WTC11 (cell line): Measurements from ENCODE around the gene SIK2. TPM values are rescaled to one million over a fixed set of nuclear protein-coding genes. Genes with fewer than 3 reads are reported as not detected.

ENCODE experiments used
- ATF3 ChIP-seq: sonication (generic); formaldehyde crosslinking; conservative IDR thresholded peaks from 2 replicates; pipeline ENCODE4 v1.8.1; 2022; ENCODE audit warnings: mild to moderate bottlenecking, missing genetic modification reagents
- CREB1 ChIP-seq: sonication (generic); formaldehyde crosslinking; IDR thresholded peaks from 2 replicates; pipeline ENCODE4 v1.8.0; 2023; ENCODE audit warnings: mild to moderate bottlenecking, missing genetic modification reagents
- ELF4 ChIP-seq: sonication (generic); formaldehyde crosslinking; IDR thresholded peaks from 2 replicates; pipeline ENCODE4 v1.8.1; 2022; ENCODE audit warnings: low read depth, mild to moderate bottlenecking, moderate library complexity, missing genetic modification reagents
- FOXJ3 ChIP-seq: sonication (generic); formaldehyde crosslinking; IDR thresholded peaks from 2 replicates; pipeline ENCODE4 v1.9.0; 2021; ENCODE audit warnings: missing genetic modification reagents, mild to moderate bottlenecking, borderline replicate concordance
- IRF2 ChIP-seq: sonication (generic); formaldehyde crosslinking; IDR thresholded peaks from 2 replicates; pipeline ENCODE4 v1.8.0; 2022; ENCODE audit warnings: low read depth, missing genetic modification reagents, borderline replicate concordance
- KAT7 ChIP-seq: sonication (generic); formaldehyde crosslinking; IDR thresholded peaks from 2 replicates; pipeline ENCODE4 v1.8.1; 2023; ENCODE audit warnings: missing genetic modification reagents, mild to moderate bottlenecking, borderline replicate concordance
- MYBL2 ChIP-seq: sonication (generic); formaldehyde crosslinking; IDR thresholded peaks from 2 replicates; pipeline ENCODE4 v1.8.1; 2023; ENCODE audit warnings: mild to moderate bottlenecking, moderate library complexity, missing genetic modification reagents
- NR1H2 ChIP-seq: sonication (generic); formaldehyde crosslinking; IDR thresholded peaks from 2 replicates; pipeline ENCODE4 v1.9.0; 2021; ENCODE audit warnings: mild to moderate bottlenecking, moderate library complexity, missing genetic modification reagents
- RORB ChIP-seq: fragments of 250-450 bp; sonication (Bioruptor Pico); IDR thresholded peaks from 2 replicates; pipeline ENCODE4 v1.9.0; 2021; ENCODE audit warnings: mild to moderate bottlenecking
- SOX15 ChIP-seq: fragments of 250-450 bp; sonication (Bioruptor Pico); IDR thresholded peaks from 2 replicates; pipeline ENCODE4 v1.9.0; 2021; ENCODE audit warnings: mild to moderate bottlenecking
- TEAD4 ChIP-seq: sonication (generic); formaldehyde crosslinking; IDR thresholded peaks from 2 replicates; pipeline ENCODE4 v1.8.0; 2022; ENCODE audit warnings: mild to moderate bottlenecking, missing genetic modification reagents
- ZBTB43 ChIP-seq: sonication (generic); formaldehyde crosslinking; IDR thresholded peaks from 2 replicates; pipeline ENCODE4 v1.8.1; 2023; ENCODE audit warnings: mild to moderate bottlenecking, missing genetic modification reagents
- ZNF396 ChIP-seq: fragments of 250-450 bp; sonication (Bioruptor Pico); IDR thresholded peaks from 2 replicates; pipeline ENCODE4 v1.8.0; 2021; ENCODE audit warnings: mild to moderate bottlenecking, moderate library complexity, borderline replicate concordance
- ZNF416 ChIP-seq: fragments of 250-450 bp; sonication (Bioruptor Pico); IDR thresholded peaks from 2 replicates; pipeline ENCODE4 v1.9.0; 2021; ENCODE audit warnings: mild to moderate bottlenecking, inconsistent platforms
- ZNF423 ChIP-seq: fragments of 250-450 bp; sonication (Bioruptor Pico); IDR thresholded peaks from 2 replicates; pipeline ENCODE4 v2.1.2; 2022; ENCODE audit warnings: mild to moderate bottlenecking, moderate library complexity
- ZSCAN18 ChIP-seq: fragments of 250-450 bp; sonication (Bioruptor Pico); IDR thresholded peaks from 2 replicates; pipeline ENCODE4 v2.1.2; 2022; ENCODE audit warnings: mild to moderate bottlenecking, moderate library complexity
- total RNA-seq: library from RNA; stranded (reverse); gene quantifications from 3 replicates; pipeline ENCODE4 v1.2.3, GENCODE V29; 2021
- TF ChIP-seq, protein P1 (sequence below): sonication (generic); formaldehyde crosslinking; IDR thresholded peaks from 2 replicates; pipeline ENCODE4 v1.8.0; 2023; ENCODE audit warnings: missing genetic modification reagents
- TF ChIP-seq, protein P2 (sequence below): sonication (generic); formaldehyde crosslinking; IDR thresholded peaks from 2 replicates; pipeline ENCODE4 v1.8.1; 2022; ENCODE audit warnings: low read depth, missing genetic modification reagents, borderline replicate concordance
- TF ChIP-seq, protein P3 (sequence below): fragments of 250-450 bp; sonication (Bioruptor Pico); IDR thresholded peaks from 2 replicates; pipeline ENCODE4 v1.9.0; 2021; ENCODE audit warnings: mild to moderate bottlenecking, borderline replicate concordance
- TF ChIP-seq, protein P4 (sequence below): sonication (generic); formaldehyde crosslinking; IDR thresholded peaks from 2 replicates; pipeline ENCODE4 v1.8.1; 2022; ENCODE audit warnings: low read depth, mild to moderate bottlenecking, moderate library complexity, missing genetic modification reagents, borderline replicate concordance
- TF ChIP-seq, protein P5 (sequence below): fragments of 250-450 bp; sonication (Bioruptor Pico); IDR thresholded peaks from 2 replicates; pipeline ENCODE4 v1.9.0; 2021; ENCODE audit warnings: mild to moderate bottlenecking
- TF ChIP-seq, protein P6 (sequence below): sonication (generic); formaldehyde crosslinking; IDR thresholded peaks from 2 replicates; pipeline ENCODE4 v1.8.0; 2022; ENCODE audit warnings: missing genetic modification reagents
- TF ChIP-seq, protein P7 (sequence below): sonication (generic); formaldehyde crosslinking; IDR thresholded peaks from 2 replicates; pipeline ENCODE4 v1.8.0; 2022; ENCODE audit warnings: mild to moderate bottlenecking, missing genetic modification reagents

The SIK2 gene
- total RNA-seq, 1 experiment from 2014 or later, result 7.2 TPM

GRCh38 chr11:111601979-111602864 lies at the start of gene SIK2 (continued):
- no peak for TF ChIP-seq ZBTB43 (CRISPR knock-in tag)
- no peak for TF ChIP-seq IRF2 (CRISPR knock-in tag)
- no peak for TF ChIP-seq ZNF416 (CRISPR knock-in tag)
- TF ChIP-seq KAT7 (CRISPR knock-in tag), result no peak; the same call in 1 of the 2 replicates
- TF ChIP-seq, protein P1, sequence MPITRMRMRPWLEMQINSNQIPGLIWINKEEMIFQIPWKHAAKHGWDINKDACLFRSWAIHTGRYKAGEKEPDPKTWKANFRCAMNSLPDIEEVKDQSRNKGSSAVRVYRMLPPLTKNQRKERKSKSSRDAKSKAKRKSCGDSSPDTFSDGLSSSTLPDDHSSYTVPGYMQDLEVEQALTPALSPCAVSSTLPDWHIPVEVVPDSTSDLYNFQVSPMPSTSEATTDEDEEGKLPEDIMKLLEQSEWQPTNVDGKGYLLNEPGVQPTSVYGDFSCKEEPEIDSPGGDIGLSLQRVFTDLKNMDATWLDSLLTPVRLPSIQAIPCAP, result no peak
- TF ChIP-seq ELF4 (CRISPR knock-in tag), result no peak
- no peak for TF ChIP-seq ZNF423 (CRISPR knock-in tag)
- TF ChIP-seq ZSCAN18 (CRISPR knock-in tag), result no peak
- no peak for TF ChIP-seq CREB1 (CRISPR knock-in tag)
- TF ChIP-seq, protein P2, sequence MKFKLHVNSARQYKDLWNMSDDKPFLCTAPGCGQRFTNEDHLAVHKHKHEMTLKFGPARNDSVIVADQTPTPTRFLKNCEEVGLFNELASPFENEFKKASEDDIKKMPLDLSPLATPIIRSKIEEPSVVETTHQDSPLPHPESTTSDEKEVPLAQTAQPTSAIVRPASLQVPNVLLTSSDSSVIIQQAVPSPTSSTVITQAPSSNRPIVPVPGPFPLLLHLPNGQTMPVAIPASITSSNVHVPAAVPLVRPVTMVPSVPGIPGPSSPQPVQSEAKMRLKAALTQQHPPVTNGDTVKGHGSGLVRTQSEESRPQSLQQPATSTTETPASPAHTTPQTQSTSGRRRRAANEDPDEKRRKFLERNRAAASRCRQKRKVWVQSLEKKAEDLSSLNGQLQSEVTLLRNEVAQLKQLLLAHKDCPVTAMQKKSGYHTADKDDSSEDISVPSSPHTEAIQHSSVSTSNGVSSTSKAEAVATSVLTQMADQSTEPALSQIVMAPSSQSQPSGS (CRISPR knock-in tag), result no peak
- no peak for TF ChIP-seq TEAD4
- TF ChIP-seq, protein P3, sequence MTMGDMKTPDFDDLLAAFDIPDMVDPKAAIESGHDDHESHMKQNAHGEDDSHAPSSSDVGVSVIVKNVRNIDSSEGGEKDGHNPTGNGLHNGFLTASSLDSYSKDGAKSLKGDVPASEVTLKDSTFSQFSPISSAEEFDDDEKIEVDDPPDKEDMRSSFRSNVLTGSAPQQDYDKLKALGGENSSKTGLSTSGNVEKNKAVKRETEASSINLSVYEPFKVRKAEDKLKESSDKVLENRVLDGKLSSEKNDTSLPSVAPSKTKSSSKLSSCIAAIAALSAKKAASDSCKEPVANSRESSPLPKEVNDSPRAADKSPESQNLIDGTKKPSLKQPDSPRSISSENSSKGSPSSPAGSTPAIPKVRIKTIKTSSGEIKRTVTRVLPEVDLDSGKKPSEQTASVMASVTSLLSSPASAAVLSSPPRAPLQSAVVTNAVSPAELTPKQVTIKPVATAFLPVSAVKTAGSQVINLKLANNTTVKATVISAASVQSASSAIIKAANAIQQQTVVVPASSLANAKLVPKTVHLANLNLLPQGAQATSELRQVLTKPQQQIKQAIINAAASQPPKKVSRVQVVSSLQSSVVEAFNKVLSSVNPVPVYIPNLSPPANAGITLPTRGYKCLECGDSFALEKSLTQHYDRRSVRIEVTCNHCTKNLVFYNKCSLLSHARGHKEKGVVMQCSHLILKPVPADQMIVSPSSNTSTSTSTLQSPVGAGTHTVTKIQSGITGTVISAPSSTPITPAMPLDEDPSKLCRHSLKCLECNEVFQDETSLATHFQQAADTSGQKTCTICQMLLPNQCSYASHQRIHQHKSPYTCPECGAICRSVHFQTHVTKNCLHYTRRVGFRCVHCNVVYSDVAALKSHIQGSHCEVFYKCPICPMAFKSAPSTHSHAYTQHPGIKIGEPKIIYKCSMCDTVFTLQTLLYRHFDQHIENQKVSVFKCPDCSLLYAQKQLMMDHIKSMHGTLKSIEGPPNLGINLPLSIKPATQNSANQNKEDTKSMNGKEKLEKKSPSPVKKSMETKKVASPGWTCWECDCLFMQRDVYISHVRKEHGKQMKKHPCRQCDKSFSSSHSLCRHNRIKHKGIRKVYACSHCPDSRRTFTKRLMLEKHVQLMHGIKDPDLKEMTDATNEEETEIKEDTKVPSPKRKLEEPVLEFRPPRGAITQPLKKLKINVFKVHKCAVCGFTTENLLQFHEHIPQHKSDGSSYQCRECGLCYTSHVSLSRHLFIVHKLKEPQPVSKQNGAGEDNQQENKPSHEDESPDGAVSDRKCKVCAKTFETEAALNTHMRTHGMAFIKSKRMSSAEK, result no peak
- no peak for TF ChIP-seq ATF3 (CRISPR knock-in tag)
- TF ChIP-seq, protein P4, sequence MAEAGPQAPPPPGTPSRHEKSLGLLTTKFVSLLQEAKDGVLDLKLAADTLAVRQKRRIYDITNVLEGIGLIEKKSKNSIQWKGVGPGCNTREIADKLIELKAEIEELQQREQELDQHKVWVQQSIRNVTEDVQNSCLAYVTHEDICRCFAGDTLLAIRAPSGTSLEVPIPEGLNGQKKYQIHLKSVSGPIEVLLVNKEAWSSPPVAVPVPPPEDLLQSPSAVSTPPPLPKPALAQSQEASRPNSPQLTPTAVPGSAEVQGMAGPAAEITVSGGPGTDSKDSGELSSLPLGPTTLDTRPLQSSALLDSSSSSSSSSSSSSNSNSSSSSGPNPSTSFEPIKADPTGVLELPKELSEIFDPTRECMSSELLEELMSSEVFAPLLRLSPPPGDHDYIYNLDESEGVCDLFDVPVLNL (CRISPR knock-in tag), result no peak
- TF ChIP-seq RORB, result no peak
- no peak for TF ChIP-seq FOXJ3
- TF ChIP-seq SOX15, result no peak
- TF ChIP-seq MYBL2 (CRISPR knock-in tag), result peak; percentile 32; the same call in 1 of the 2 replicates
- no peak for TF ChIP-seq NR1H2 (CRISPR knock-in tag)
- TF ChIP-seq, protein P5, sequence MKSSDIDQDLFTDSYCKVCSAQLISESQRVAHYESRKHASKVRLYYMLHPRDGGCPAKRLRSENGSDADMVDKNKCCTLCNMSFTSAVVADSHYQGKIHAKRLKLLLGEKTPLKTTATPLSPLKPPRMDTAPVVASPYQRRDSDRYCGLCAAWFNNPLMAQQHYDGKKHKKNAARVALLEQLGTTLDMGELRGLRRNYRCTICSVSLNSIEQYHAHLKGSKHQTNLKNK (CRISPR knock-in tag), result no peak
- TF ChIP-seq, protein P6, sequence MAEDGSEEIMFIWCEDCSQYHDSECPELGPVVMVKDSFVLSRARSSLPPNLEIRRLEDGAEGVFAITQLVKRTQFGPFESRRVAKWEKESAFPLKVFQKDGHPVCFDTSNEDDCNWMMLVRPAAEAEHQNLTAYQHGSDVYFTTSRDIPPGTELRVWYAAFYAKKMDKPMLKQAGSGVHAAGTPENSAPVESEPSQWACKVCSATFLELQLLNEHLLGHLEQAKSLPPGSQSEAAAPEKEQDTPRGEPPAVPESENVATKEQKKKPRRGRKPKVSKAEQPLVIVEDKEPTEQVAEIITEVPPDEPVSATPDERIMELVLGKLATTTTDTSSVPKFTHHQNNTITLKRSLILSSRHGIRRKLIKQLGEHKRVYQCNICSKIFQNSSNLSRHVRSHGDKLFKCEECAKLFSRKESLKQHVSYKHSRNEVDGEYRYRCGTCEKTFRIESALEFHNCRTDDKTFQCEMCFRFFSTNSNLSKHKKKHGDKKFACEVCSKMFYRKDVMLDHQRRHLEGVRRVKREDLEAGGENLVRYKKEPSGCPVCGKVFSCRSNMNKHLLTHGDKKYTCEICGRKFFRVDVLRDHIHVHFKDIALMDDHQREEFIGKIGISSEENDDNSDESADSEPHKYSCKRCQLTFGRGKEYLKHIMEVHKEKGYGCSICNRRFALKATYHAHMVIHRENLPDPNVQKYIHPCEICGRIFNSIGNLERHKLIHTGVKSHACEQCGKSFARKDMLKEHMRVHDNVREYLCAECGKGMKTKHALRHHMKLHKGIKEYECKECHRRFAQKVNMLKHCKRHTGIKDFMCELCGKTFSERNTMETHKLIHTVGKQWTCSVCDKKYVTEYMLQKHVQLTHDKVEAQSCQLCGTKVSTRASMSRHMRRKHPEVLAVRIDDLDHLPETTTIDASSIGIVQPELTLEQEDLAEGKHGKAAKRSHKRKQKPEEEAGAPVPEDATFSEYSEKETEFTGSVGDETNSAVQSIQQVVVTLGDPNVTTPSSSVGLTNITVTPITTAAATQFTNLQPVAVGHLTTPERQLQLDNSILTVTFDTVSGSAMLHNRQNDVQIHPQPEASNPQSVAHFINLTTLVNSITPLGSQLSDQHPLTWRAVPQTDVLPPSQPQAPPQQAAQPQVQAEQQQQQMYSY (CRISPR knock-in tag), result no peak
- TF ChIP-seq, protein P7, sequence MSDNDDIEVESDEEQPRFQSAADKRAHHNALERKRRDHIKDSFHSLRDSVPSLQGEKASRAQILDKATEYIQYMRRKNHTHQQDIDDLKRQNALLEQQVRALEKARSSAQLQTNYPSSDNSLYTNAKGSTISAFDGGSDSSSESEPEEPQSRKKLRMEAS, result peak; percentile 90
- no peak for TF ChIP-seq ZNF396 (CRISPR knock-in tag)
